D721Med (cell line): ENCODE measurements around the gene NUDT14.

Experiments used
- DNase-seq: peaks from one replicate; pipeline ENCODE4 v3.0.0; 2011; ENCODE audit warnings: low spot score; ENCODE audit not compliant: insufficient read length
- FAIRE-seq: peaks from 2 replicates; lab custom pipeline; 2011; peaks lifted over from hg19 to GRCh38; lab: Jason Lieb, UNC
- CTCF ChIP-seq: IDR thresholded peaks from 2 replicates; pipeline ENCODE4 v1.5.1; 2012; ENCODE audit warnings: mild to moderate bottlenecking, control low read depth; ENCODE audit not compliant: insufficient read depth; ENCODE audit errors: missing control alignments

NUDT14 gene

GRCh38 chr14:105136401-105137322, 44.5 kb downstream of the NUDT14 start:
- no peak for TF ChIP-seq CTCF
- FAIRE-seq: no peak
- DNase-seq: no peak

GRCh38 chr14:105135700-105136395, 45.3 kb downstream of the NUDT14 start:
- no peak for DNase-seq
- FAIRE-seq: no peak
- TF ChIP-seq CTCF: no peak

GRCh38 chr14:105132921-105133654, 48.0 kb downstream of the NUDT14 start:
- TF ChIP-seq CTCF: no peak
- no peak for FAIRE-seq
- DNase-seq: no peak

- no peak for FAIRE-seq
- TF ChIP-seq CTCF: no peak
- no peak for DNase-seq
Observed at GRCh38 chr14:105131241-105131640, 49.9 kb downstream of the NUDT14 start.

GRCh38 chr14:105128059-105128458, 53.1 kb downstream of the NUDT14 start:
- DNase-seq (no peak), FAIRE-seq (no peak)

GRCh38 chr14:105126981-105127329, 54.2 kb downstream of the NUDT14 start:
- FAIRE-seq: no peak
- no peak for TF ChIP-seq CTCF

More at GRCh38 chr14:105128059-105128458, 53.1 kb downstream of the NUDT14 start:
- TF ChIP-seq CTCF: no peak

More at GRCh38 chr14:105126981-105127329, 54.2 kb downstream of the NUDT14 start:
- no peak for DNase-seq
